AG04450 (cell line): ENCODE measurements around the gene STRIP2. TPM values are rescaled to one million over a fixed set of nuclear protein-coding genes. Genes with fewer than 3 reads are reported as not detected.

Source experiments
- CTCF ChIA-PET: fragments of 300-600, 350-600 bp; formaldehyde crosslinking; extraction: SDS; loops from one replicate; lab custom pipeline; 2022; ENCODE audit warnings: antibody characterized with exemption, inconsistent platforms; lab: Charles Lee
- POLR2A ChIA-PET: fragments of 350-600 bp; formaldehyde crosslinking; extraction: SDS; loops from one replicate; lab custom pipeline; 2021; ENCODE audit warnings: antibody characterized with exemption, inconsistent platforms; lab: Yijun Ruan, JAX
- DNase-seq: peaks from one replicate; pipeline ENCODE4 v3.0.0-alpha.2; 2011; ENCODE audit warnings: low read depth, low spot score
- H3K27ac ChIP-seq: one replicate; pipeline ENCODE4 v1.5.1; 2012; ENCODE audit warnings: low read depth, low read length, control low read depth
- H3K27me3 ChIP-seq: one replicate; pipeline ENCODE4 v1.6.0; 2012; ENCODE audit warnings: low read length; ENCODE audit not compliant: control insufficient read depth, insufficient read depth
- H3K4me3 ChIP-seq: 2 replicates; pipeline ENCODE4 v1.5.1; 2011; ENCODE audit warnings: mild to moderate bottlenecking, low read depth, low read length, control low read depth
- H3K9me3 ChIP-seq: 2 replicates; pipeline ENCODE4 v1.5.1; 2012; ENCODE audit warnings: low read length; ENCODE audit not compliant: control insufficient read depth, insufficient read depth
- CTCF ChIP-seq: IDR thresholded peaks from 2 replicates; pipeline ENCODE4 v1.5.1; 2011; ENCODE audit warnings: low read depth, low read length, control low read depth, inconsistent platforms
- polyA plus RNA-seq: library from polyadenylated mRNA; depleted of rRNA; stranded (reverse); fragments of >200 nt; gene quantifications from 2 replicates; pipeline ENCODE4 v1.2.3, GENCODE V29; 2011

The STRIP2 gene
- polyA plus RNA-seq, 1 experiment, result 1.7 TPM

- POLR2A ChIA-PET, result no interaction called here
- H3K9me3 ChIP-seq, result no peaks in the 10 kb centered on the region
These were observed 61.8 kb downstream of the STRIP2 start for GRCh38 chr7:129495987-129496386.

GRCh38 chr7:129496653-129497052 lies 62.4 kb downstream of the STRIP2 start:
- no peaks in the 10 kb centered on the region for H3K9me3 ChIP-seq
- TF ChIP-seq CTCF, result no peak
- POLR2A ChIA-PET, result no interaction called here
- H3K4me3 ChIP-seq, result no peak overlapping the region
- H3K27ac ChIP-seq, result no peak overlapping the region
- H3K27me3 ChIP-seq, result peaks cover 2% of the 10 kb centered on the region
- CTCF ChIA-PET, result no interaction called here
- DNase-seq, result no peak

More at GRCh38 chr7:129495987-129496386, 61.8 kb downstream of the STRIP2 start:
- CTCF ChIA-PET, result no interaction called here
- TF ChIP-seq CTCF, result no peak
- H3K4me3 ChIP-seq, result no peak overlapping the region
- peaks cover 2% of the 10 kb centered on the region for H3K27me3 ChIP-seq
- no peak for DNase-seq
- H3K27ac ChIP-seq, result no peak overlapping the region

- DNase-seq, result no peak
- Histone ChIP-seq H3K4me3 (no peak overlapping the region), H3K27me3 (peaks cover 2% of the 10 kb centered on the region), H3K27ac (no peak overlapping the region), H3K9me3 (no peaks in the 10 kb centered on the region)
- CTCF ChIA-PET, result interaction anchor here (0.5 kb wide), 1 partner anchor 469 kb away, joined by 3 read pairs; no protein-coding TSS in a partner anchor
- POLR2A ChIA-PET, result no interaction called here
- no peak for TF ChIP-seq CTCF
These were observed 62.9 kb downstream of the STRIP2 start for GRCh38 chr7:129497156-129497555.

- no peaks in the 10 kb centered on the region for H3K9me3 ChIP-seq
- H3K27ac ChIP-seq, result no peak overlapping the region
- no peak for TF ChIP-seq CTCF
- peaks cover 4% of the 10 kb centered on the region for H3K27me3 ChIP-seq
- CTCF ChIA-PET, result no interaction called here
- DNase-seq, result no peak
- POLR2A ChIA-PET, result no interaction called here
- no peak overlapping the region for H3K4me3 ChIP-seq
These were observed 63.8 kb downstream of the STRIP2 start for GRCh38 chr7:129498021-129498420.

GRCh38 chr7:129499999-129500398 lies 65.8 kb downstream of the STRIP2 start:
- DNase-seq, result no peak
- Histone ChIP-seq H3K27me3 (peaks cover 21% of the 10 kb centered on the region), H3K9me3 (no peaks in the 10 kb centered on the region), H3K4me3 (no peak overlapping the region), H3K27ac (no peak overlapping the region)
- CTCF ChIA-PET, result interaction anchor here (0.8 to 1.3 kb wide), 2 partner anchors 28 to 336 kb away, joined by 3 read pairs; no protein-coding TSS in a partner anchor
- POLR2A ChIA-PET, result no interaction called here
- TF ChIP-seq CTCF, result no peak
